ENCODE measurements around the gene TMC4. TPM values are rescaled to one million over a fixed set of nuclear protein-coding genes. Genes with fewer than 3 reads are reported as not detected.

The TMC4 gene
- total and polyA plus RNA-seq, 7 donors: 0.66 to 55.4 (median 13.9) TPM; not detected in 2

DNA sequence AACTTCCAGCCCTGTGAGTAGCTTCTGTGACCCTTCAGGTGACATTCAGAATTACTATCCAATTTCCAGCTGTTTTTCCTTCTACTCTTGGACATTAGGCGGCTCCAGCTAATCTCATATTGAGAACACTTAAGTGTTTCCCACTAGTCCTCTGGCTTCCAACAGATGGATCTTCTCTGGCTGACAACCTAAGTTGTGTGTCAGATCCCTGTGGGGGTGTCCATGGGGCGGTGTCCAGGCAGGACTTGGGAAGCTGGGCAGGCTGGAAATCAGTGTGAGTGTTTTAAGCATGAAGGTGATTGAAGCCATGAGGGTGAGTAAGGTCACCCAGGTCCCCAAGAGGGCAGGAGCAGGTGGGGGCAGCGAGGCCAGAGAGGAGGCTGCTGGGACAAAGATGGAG lies 25.3 kb downstream of the TMC4 start:
- DNase-seq: peak; percentile 84
- intact Hi-C loops (cut with DNase I): no loop called here
- Histone ChIP-seq H3K4me3 (no peak overlapping the region), H3K36me3 (peaks cover 81 to 100% (median 90%) of the 10 kb centered on the region in 4 donors), H3K9me3 (no peaks in the 10 kb centered on the region), H3K4me1 (peaks cover 0 to 14% (median 2%) of the 10 kb centered on the region in 4 donors), H3K27ac (peak overlapping the region; percentile 7 to 51 (median 28)), H3K27me3 (no peaks in the 10 kb centered on the region)
- 87 to 94% methylated on average over 3 of the region's 3 CpGs for WGBS, 2 donors
- TF ChIP-seq POLR2AphosphoS5 (IDR thresholded peaks at IDR 0.05) (peak in 3 of 4 donors; percentile 44 to 57 (median 51)), POLR2A (IDR thresholded peaks at IDR 0.05) (no peak)

DNA sequence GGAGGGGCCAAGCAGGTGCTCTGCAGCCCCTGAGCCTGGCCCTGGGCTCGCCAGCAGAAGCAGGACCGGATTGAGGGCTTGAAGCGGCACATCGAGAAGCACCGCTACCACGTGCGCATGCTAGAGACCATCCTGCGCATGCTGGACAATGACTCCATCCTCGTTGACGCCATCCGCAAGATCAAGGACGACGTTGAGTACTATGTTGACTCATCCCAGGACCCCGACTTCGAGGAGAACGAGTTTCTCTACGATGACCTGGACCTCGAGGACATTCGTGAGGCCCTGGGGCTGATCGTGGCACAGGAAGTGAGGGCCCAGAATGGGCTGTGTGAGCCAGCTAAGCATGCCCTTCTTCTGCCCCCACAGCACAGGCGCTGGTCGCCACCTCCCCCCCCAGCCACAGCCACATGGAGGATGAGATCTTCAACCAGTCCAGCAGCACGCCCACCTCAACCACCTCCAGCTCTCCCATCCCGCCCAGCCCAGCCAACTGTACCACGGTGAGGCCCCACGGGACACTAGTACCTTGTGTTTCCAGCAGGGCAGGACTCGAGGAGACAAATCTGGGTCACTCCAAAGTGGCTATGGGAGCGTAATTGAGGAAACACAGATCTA lies 27.3 kb downstream of the TMC4 start:
- TF ChIP-seq, protein P1, sequence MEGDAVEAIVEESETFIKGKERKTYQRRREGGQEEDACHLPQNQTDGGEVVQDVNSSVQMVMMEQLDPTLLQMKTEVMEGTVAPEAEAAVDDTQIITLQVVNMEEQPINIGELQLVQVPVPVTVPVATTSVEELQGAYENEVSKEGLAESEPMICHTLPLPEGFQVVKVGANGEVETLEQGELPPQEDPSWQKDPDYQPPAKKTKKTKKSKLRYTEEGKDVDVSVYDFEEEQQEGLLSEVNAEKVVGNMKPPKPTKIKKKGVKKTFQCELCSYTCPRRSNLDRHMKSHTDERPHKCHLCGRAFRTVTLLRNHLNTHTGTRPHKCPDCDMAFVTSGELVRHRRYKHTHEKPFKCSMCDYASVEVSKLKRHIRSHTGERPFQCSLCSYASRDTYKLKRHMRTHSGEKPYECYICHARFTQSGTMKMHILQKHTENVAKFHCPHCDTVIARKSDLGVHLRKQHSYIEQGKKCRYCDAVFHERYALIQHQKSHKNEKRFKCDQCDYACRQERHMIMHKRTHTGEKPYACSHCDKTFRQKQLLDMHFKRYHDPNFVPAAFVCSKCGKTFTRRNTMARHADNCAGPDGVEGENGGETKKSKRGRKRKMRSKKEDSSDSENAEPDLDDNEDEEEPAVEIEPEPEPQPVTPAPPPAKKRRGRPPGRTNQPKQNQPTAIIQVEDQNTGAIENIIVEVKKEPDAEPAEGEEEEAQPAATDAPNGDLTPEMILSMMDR (IDR thresholded peaks at IDR 0.05): no peak
- TF ChIP-seq POLR2AphosphoS5 (IDR thresholded peaks at IDR 0.05): no peak
- no peak for TF ChIP-seq POLR2A (IDR thresholded peaks at IDR 0.05)
- TF ChIP-seq EP300 (IDR thresholded peaks at IDR 0.05): no peak
- intact Hi-C loops (cut with DNase I): no loop called here
- Histone ChIP-seq H3K27ac (no peak overlapping the region), H3K4me1 (peaks cover 0 to 28% (median 10%) of the 10 kb centered on the region in 4 donors), H3K9me3 (no peaks in the 10 kb centered on the region), H3K4me3 (no peak overlapping the region), H3K27me3 (no peaks in the 10 kb centered on the region), H3K36me3 (peaks cover 76 to 92% (median 78%) of the 10 kb centered on the region in 4 donors)
- DNase-seq: no peak
- WGBS, 2 donors: 93 to 95% methylated on average over 28 of the region's 28 CpGs

DNA sequence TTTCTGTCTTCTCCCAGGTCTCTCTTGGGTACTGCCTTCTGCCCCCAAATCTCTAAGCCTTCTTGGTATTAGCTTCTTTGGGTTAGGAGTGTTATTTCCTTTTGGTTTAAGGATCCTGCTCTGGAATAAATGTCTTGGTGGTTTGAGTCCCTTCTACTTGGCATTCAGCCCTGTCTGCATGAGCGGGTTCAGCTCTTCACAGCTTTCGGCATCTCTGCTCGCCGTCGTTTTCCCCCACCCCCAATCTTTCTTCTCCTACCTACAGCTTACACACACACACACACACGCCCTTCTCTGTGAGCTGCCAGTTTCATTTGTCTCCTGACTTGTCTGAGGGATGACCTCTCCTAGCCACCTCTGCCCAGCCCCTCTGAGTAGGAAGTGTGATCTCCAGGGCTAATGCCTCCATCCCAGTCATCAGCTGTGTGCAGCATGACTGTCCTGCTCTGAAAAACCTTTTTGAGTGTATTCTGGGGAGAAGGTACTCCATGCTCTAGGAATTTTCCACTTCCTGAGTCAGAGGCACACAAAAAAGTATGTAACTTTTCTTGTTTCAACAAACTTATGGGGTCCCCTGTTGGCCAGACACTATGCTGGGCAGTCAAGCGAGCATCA lies 30.7 kb downstream of the TMC4 start:
- TF ChIP-seq POLR2A (IDR thresholded peaks at IDR 0.05) (no peak), EP300 (IDR thresholded peaks at IDR 0.05) (no peak), POLR2AphosphoS5 (IDR thresholded peaks at IDR 0.05) (no peak)
- TF ChIP-seq, protein P1 (IDR thresholded peaks at IDR 0.05): no peak
- WGBS, 2 donors: 85 to 89% methylated on average over 7 of the region's 7 CpGs
- H3K27me3 ChIP-seq: no peaks in the 10 kb centered on the region
- DNase-seq: no peak
- H3K27ac ChIP-seq: no peak overlapping the region
- no peak overlapping the region for H3K4me3 ChIP-seq
- H3K36me3 ChIP-seq: peaks cover 45 to 58% (median 48%) of the 10 kb centered on the region in 4 donors
- intact Hi-C loops (cut with DNase I): no loop called here
- no peaks in the 10 kb centered on the region for H3K9me3 ChIP-seq
- peaks cover 0 to 46% (median 36%) of the 10 kb centered on the region in 4 donors for H3K4me1 ChIP-seq

DNA sequence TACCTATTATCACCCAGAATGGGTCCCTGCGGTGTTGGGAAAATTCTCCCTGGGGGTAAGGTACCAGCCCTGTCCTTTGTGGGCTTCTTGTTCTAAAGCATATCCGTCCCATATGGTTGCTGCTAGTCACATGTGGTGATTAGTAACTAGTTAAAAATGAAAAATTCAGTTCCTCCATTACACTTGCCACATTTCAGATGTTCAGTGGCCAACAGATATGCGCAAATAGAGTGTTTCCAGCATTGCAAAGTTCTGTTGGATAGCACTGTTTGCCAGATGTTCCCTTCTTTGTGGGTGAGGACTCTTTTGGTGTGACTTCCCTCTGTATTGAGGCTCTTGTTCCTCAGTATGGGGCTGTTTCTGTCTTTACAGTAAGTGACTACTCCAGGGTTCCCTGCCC lies 31.6 kb downstream of the TMC4 start:
- Histone ChIP-seq H3K4me3 (no peak overlapping the region), H3K9me3 (no peaks in the 10 kb centered on the region), H3K4me1 (peaks cover 0 to 43% (median 37%) of the 10 kb centered on the region in 4 donors), H3K36me3 (peaks cover 36 to 49% (median 38%) of the 10 kb centered on the region in 4 donors), H3K27me3 (no peaks in the 10 kb centered on the region), H3K27ac (no peak overlapping the region)
- no peak for DNase-seq
- intact Hi-C loops (cut with DNase I): no loop called here
- TF ChIP-seq, protein P1 (IDR thresholded peaks at IDR 0.05): no peak
- TF ChIP-seq POLR2A (IDR thresholded peaks at IDR 0.05) (no peak), EP300 (IDR thresholded peaks at IDR 0.05) (no peak), POLR2AphosphoS5 (IDR thresholded peaks at IDR 0.05) (no peak)
- WGBS, 2 donors: 83 to 93% methylated on average over 3 of the region's 3 CpGs

DNA sequence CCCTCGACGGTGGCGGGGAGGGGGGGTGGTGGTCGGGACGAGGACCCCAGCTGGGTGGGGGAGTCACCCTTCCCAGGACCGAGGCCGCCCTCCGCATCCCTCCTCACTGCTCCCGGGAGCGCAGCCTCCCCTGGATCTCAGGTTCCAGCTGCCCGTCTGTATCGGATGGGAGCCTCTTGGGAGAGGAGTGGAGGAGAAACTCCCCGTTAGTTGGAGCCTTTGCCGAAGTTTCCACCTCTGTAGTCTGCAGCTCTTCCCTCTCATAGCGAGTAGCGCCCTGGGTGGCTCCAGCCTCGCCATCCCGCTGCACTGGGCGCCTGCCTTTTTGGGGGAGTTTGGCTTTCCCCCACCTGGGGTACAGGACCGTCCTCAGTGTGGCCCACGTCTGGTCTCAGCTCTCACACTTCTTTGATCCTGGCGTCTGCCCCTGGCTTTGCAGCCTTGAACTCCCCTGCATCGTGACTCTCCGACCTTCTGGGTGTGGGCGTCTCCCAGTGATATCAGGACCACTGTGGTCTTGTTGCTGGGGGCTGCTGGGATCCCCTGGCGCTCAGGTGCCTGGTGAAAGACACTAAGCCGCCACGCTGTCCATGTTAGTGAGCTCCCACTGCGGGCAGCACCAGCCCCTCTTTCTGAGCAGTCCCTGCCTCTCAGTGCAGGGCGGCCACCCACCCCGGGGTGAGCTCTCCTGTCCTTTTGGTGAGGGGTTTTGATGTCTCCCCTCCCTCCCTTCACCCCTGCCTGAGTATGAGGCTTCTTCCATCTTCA lies 34.3 kb downstream of the TMC4 start:
- no peaks in the 10 kb centered on the region for H3K27me3 ChIP-seq
- intact Hi-C loops (cut with DNase I): loop anchor here (2.0 kb wide), 1 partner anchor 20 kb away; the partner anchor contains the start of gene LENG1
- H3K4me3 ChIP-seq: peak overlapping the region; percentile 99 to 100 (median 100)
- H3K4me1 ChIP-seq: peaks cover 0 to 51% (median 44%) of the 10 kb centered on the region in 4 donors
- WGBS, 2 donors: 25 to 35% methylated on average over 31 of the region's 31 CpGs
- H3K9me3 ChIP-seq: no peaks in the 10 kb centered on the region
- TF ChIP-seq POLR2AphosphoS5 (IDR thresholded peaks at IDR 0.05): no peak
- no peak for TF ChIP-seq POLR2A (IDR thresholded peaks at IDR 0.05)
- no peak for TF ChIP-seq EP300 (IDR thresholded peaks at IDR 0.05)
- TF ChIP-seq, protein P1 (IDR thresholded peaks at IDR 0.05): no peak
- H3K36me3 ChIP-seq: peaks cover 11 to 22% (median 12%) of the 10 kb centered on the region in 4 donors
- no peak for DNase-seq
- peak overlapping the region; percentile 96 to 99 (median 96) for H3K27ac ChIP-seq

Data from sigmoid colon (tissue), 7 donors.